Loucy (cell line): ENCODE results near the gene FSTL4.

Experiments
- EZH2phosphoT487 ChIP-seq: fragments of 200-600 bp; IDR thresholded peaks from 2 replicates; pipeline ENCODE4 v1.6.1; 2018; ENCODE audit warnings: antibody characterized with exemption, mild to moderate bottlenecking, moderate library complexity, borderline replicate concordance
- TF ChIP-seq, protein P1 (sequence below): fragments of 200-600 bp; sonication (generic); conservative IDR thresholded peaks from 2 replicates; pipeline ENCODE4 v1.5.1; 2014; ENCODE audit warnings: mild to moderate bottlenecking, antibody characterized with exemption, low read length

DNA sequence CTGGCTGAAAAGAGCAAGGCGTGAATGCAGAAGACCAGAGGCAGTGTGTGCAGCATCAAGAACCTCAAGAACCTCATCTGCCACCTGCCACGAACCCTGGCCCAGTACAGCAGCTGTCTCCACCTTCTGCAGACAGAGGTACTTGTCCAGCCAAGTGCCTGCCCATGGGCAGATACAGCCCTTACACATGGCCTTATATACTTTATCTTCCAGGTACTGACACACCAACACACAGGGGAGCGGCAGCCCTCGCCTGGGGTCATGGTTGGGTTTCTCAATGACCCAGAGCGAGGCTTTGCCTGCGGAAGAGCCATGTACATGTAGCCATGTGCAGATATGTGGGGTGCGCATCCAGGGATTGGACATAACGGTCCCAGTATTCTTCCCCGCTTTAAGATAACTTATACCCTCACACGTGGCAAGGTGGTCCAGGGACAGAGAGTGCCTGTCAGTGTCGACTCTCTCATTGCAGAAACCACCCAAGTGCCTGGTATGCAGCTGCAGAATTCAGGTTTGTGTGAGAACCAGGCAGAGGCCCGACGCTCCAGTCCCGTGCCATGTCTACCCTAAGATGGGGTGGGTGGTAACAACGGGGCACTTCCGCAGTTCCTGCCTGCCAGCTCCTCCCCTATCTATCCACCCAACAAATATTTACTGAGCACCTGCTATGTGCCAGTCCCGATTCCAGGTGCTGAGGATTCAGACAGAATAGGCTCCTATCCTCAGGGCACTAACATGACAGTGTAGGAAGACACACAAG is 206.9 kb downstream of the FSTL4 start:
- TF ChIP-seq, protein P1, sequence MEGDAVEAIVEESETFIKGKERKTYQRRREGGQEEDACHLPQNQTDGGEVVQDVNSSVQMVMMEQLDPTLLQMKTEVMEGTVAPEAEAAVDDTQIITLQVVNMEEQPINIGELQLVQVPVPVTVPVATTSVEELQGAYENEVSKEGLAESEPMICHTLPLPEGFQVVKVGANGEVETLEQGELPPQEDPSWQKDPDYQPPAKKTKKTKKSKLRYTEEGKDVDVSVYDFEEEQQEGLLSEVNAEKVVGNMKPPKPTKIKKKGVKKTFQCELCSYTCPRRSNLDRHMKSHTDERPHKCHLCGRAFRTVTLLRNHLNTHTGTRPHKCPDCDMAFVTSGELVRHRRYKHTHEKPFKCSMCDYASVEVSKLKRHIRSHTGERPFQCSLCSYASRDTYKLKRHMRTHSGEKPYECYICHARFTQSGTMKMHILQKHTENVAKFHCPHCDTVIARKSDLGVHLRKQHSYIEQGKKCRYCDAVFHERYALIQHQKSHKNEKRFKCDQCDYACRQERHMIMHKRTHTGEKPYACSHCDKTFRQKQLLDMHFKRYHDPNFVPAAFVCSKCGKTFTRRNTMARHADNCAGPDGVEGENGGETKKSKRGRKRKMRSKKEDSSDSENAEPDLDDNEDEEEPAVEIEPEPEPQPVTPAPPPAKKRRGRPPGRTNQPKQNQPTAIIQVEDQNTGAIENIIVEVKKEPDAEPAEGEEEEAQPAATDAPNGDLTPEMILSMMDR = no peak
- no peak for TF ChIP-seq EZH2phosphoT487
